Gastrocnemius medialis (tissue), 4 donors: Measurements from ENCODE around the gene ZDHHC7. TPM values are rescaled to one million over a fixed set of nuclear protein-coding genes. Genes with fewer than 3 reads are reported as not detected.
A peak's percentile ranks its signal among the peaks of the same experiment; 100 is the strongest.

ENCODE experiments used
- ATAC-seq, 2 donors: fragments of 150-250 bp; one replicate each; pipeline ENCODE4 v1.9.1; 2016
- DNase-seq, 2 donors: peaks; one replicate each; pipeline ENCODE4 v3.0.0-alpha.2; 2019
- H3K27ac ChIP-seq, 4 donors: fragments of 200-600 bp; sonication (generic); 1 replicate in 1 of 4; 2 replicates in 3 of 4; pipeline ENCODE4 v1.5.1; 2016 to 2018; ENCODE audit warnings: mild to moderate bottlenecking in 2 of 4, moderate library complexity in 1 of 4
- H3K27me3 ChIP-seq, 3 donors: fragments of 200-600 bp; sonication (generic) in 2 of 3; 1 replicate in 1 of 3; 2 replicates in 2 of 3; pipeline versions ENCODE4 v1.5.1 to v1.6.0; 2016 to 2019; ENCODE audit warnings: mild to moderate bottlenecking in 1 of 3, moderate library complexity in 1 of 3
- H3K36me3 ChIP-seq, 2 donors: fragments of 200-600 bp; sonication (generic) in 1 of 2; one replicate each; pipeline ENCODE4 v1.5.1; 2017 to 2018
- H3K4me1 ChIP-seq, 2 donors: fragments of 200-600 bp; sonication (generic) in 1 of 2; one replicate each; pipeline ENCODE4 v1.5.1; 2016 to 2017; ENCODE audit warnings: mild to moderate bottlenecking in 2 of 2
- H3K4me3 ChIP-seq, 4 donors: fragments of 200-600 bp; sonication (generic) in 3 of 4; 1 replicate in 1 of 4; 2 replicates in 3 of 4; pipeline ENCODE4 v1.5.1; 2016 to 2019; ENCODE audit warnings: mild to moderate bottlenecking in 2 of 4
- H3K9me3 ChIP-seq, 3 donors: fragments of 200-600 bp; sonication (generic) in 2 of 3; 1 replicate in 1 of 3; 2 replicates in 2 of 3; pipeline ENCODE4 v1.5.1; 2016 to 2019
- CTCF ChIP-seq, 5 experiments: fragments of 450-650 bp in 3 of 5; fragments of 200-600 bp in 2 of 5; sonication (generic) in 2 of 5; IDR thresholded peaks in 4 of 5; conservative IDR thresholded peaks in 1 of 5; 1 replicate in 4 of 5; 2 replicates in 1 of 5; pipeline ENCODE4 v1.5.1; 2016 to 2019; ENCODE audit warnings: antibody characterized with exemption in 5 of 5, mild to moderate bottlenecking in 3 of 5, moderate library complexity in 3 of 5
- POLR2A ChIP-seq, 2 donors: fragments of 450-650 bp; IDR thresholded peaks; one replicate each; pipeline ENCODE4 v1.6.1; 2017; ENCODE audit warnings: antibody characterized with exemption in 2 of 2, mild to moderate bottlenecking in 2 of 2, moderate library complexity in 2 of 2
- in situ Hi-C, 4 donors: fragments of 200-750 bp; cut with MboI; loops; one replicate each; pipeline versions ENCODE4 v1.15.0 to v1.8.0; 2017; ENCODE audit warnings: low sequenced_read_pairs in 4 of 4
- intact Hi-C: fragments of 100-400 bp; cut with DNase I; formaldehyde crosslinking; loops from one replicate; pipeline ENCODE4 v1.15.1; 2023; ENCODE audit warnings: low total_unique reads
- total RNA-seq, 4 donors: library from RNA; depleted of rRNA; stranded (reverse); fragments of >200 nt; gene quantifications; one replicate each; pipeline versions ENCODE4 v1.1.0 to v1.2.3, GENCODE V29; 2016

ZDHHC7 gene
- total RNA-seq, 4 donors from 2014 or later: 55.0 to 93.5 (median 68.4) TPM

- intact Hi-C loops: no loop called here
- Histone ChIP-seq H3K36me3 (no peaks in the 10 kb centered on the region), H3K27me3 (no peaks in the 10 kb centered on the region), H3K9me3 (no peaks in the 10 kb centered on the region), H3K27ac (peak overlapping the region; percentile 71 to 83 (median 78)), H3K4me1 (peaks cover 86 to 88% of the 10 kb centered on the region in 2 donors), H3K4me3 (no peak overlapping the region)
- ATAC-seq (no peak), DNase-seq (no peak)
- in situ Hi-C loops: no loop called here
- TF ChIP-seq CTCF (IDR thresholded peaks at IDR 0.05 in 4 of 5, conservative IDR thresholded peaks at IDR 0.05 in 1 of 5): no peak
- no peak for TF ChIP-seq POLR2A (IDR thresholded peaks at IDR 0.05)
These were observed 4.7 kb downstream of the ZDHHC7 start for GRCh38 chr16:85006639-85007038.

- Histone ChIP-seq H3K4me3 (peak overlapping the region in 2 of 4 donors; percentile 2 to 33), H3K9me3 (no peaks in the 10 kb centered on the region), H3K4me1 (peaks cover 89 to 97% of the 10 kb centered on the region in 2 donors), H3K27ac (peak overlapping the region; percentile 71 to 83 (median 78)), H3K27me3 (no peaks in the 10 kb centered on the region), H3K36me3 (no peaks in the 10 kb centered on the region)
- DNase-seq: peak in 1 of 2 donors; percentile 71
- TF ChIP-seq CTCF (IDR thresholded peaks at IDR 0.05 in 4 of 5, conservative IDR thresholded peaks at IDR 0.05 in 1 of 5): no peak
- TF ChIP-seq POLR2A (IDR thresholded peaks at IDR 0.05): peak in 1 of 2 donors; percentile 28
- peak; percentile 72 to 81 for ATAC-seq
- intact Hi-C loops: no loop called here
- in situ Hi-C loops: no loop called here
These were observed 5.9 kb downstream of the ZDHHC7 start for GRCh38 chr16:85005285-85006069.

- TF ChIP-seq CTCF (IDR thresholded peaks at IDR 0.05 in 4 of 5, conservative IDR thresholded peaks at IDR 0.05 in 1 of 5) (no peak), POLR2A (IDR thresholded peaks at IDR 0.05) (no peak)
- Histone ChIP-seq H3K36me3 (no peaks in the 10 kb centered on the region), H3K4me1 (peaks cover 82 to 89% of the 10 kb centered on the region in 2 donors), H3K9me3 (no peaks in the 10 kb centered on the region), H3K4me3 (peak overlapping the region in 2 of 4 donors; percentile 2 to 33), H3K27ac (peak overlapping the region; percentile 71 to 83 (median 78)), H3K27me3 (no peaks in the 10 kb centered on the region)
- ATAC-seq: peak; percentile 9 to 29
- in situ Hi-C loops: no loop called here
- DNase-seq: no peak
- intact Hi-C loops: no loop called here
These were observed 6.6 kb downstream of the ZDHHC7 start for GRCh38 chr16:85004587-85005205.

GRCh38 chr16:85003725-85004586 is 7.4 kb downstream of the ZDHHC7 start:
- Histone ChIP-seq H3K4me3 (peak overlapping the region in 1 of 4 donors; percentile 33), H3K9me3 (no peaks in the 10 kb centered on the region), H3K36me3 (no peaks in the 10 kb centered on the region), H3K27ac (peak overlapping the region; percentile 71 to 83 (median 78)), H3K27me3 (no peaks in the 10 kb centered on the region), H3K4me1 (peaks cover 78 to 87% of the 10 kb centered on the region in 2 donors)
- ATAC-seq (no peak), DNase-seq (no peak)
- in situ Hi-C loops: no loop called here
- TF ChIP-seq CTCF (IDR thresholded peaks at IDR 0.05 in 4 of 5, conservative IDR thresholded peaks at IDR 0.05 in 1 of 5): no peak
- TF ChIP-seq POLR2A (IDR thresholded peaks at IDR 0.05): no peak
- intact Hi-C loops: no loop called here
